H1 (cell line): ENCODE measurements around the gene RELN. TPM values are rescaled to one million over a fixed set of nuclear protein-coding genes. Genes with fewer than 3 reads are reported as not detected.

Source experiments
- CTCF ChIA-PET: fragments of 300-600 bp; sonication (Branson Sonifier 250); formaldehyde crosslinking; loops from one replicate; lab custom pipeline; 2021; ENCODE audit not compliant: partially characterized antibody; lab: Charles Lee
- POLR2A ChIA-PET: fragments of 300-600 bp; sonication (Branson Sonifier 250); formaldehyde crosslinking; loops from one replicate; lab custom pipeline; 2021; ENCODE audit warnings: inconsistent platforms; ENCODE audit not compliant: partially characterized antibody; lab: Charles Lee
- DNase-seq, 2 experiments: peaks; one replicate each; pipeline versions ENCODE4 v3.0.0 to v3.0.0-alpha.2; 2010 to 2022; ENCODE audit warnings: low spot score in 2 of 2, low read depth in 1 of 2, mixed read lengths in 1 of 2
- FAIRE-seq: peaks from 2 replicates; lab custom pipeline; 2011; peaks lifted over from hg19 to GRCh38; lab: Jason Lieb, UNC
- H2AFZ ChIP-seq: 2 replicates; pipeline ENCODE4 v1.8.1; 2012; ENCODE audit warnings: low read length, inconsistent platforms
- H2AK5ac ChIP-seq: 2 replicates; pipeline ENCODE4 v1.6.1; 2013; ENCODE audit warnings: low read depth, low read length
- H2BK120ac ChIP-seq: replicated peaks from 2 replicates; pipeline ENCODE3; 2013; ENCODE audit warnings: low read depth, low read length, inconsistent platforms
- H2BK12ac ChIP-seq: 2 replicates; pipeline ENCODE4 v1.6.1; 2013; ENCODE audit warnings: low read depth, low read length
- H2BK15ac ChIP-seq: 2 replicates; pipeline ENCODE4 v1.6.1; 2013; ENCODE audit warnings: low read length
- H2BK20ac ChIP-seq: 2 replicates; pipeline ENCODE4 v1.6.1; 2013; ENCODE audit warnings: low read length
- H2BK5ac ChIP-seq: 2 replicates; pipeline ENCODE4 v1.6.1; 2013; ENCODE audit warnings: low read depth, low read length
- H3K14ac ChIP-seq: 2 replicates; pipeline ENCODE4 v1.6.1; 2013; ENCODE audit warnings: inconsistent platforms; ENCODE audit not compliant: insufficient read length
- H3K18ac ChIP-seq: 2 replicates; pipeline ENCODE4 v1.6.1; 2013; ENCODE audit warnings: low read length; ENCODE audit errors: extremely low read depth
- H3K23ac ChIP-seq: 2 replicates; pipeline ENCODE4 v1.6.1; 2013; ENCODE audit warnings: inconsistent platforms; ENCODE audit not compliant: insufficient read length
- H3K23me2 ChIP-seq: 2 replicates; pipeline ENCODE4 v1.6.1; 2013; ENCODE audit warnings: low read depth, low read length
- H3K27ac ChIP-seq: 2 replicates; pipeline ENCODE4 v1.6.1; 2011; ENCODE audit warnings: low read depth, low read length, inconsistent platforms
- H3K27me3 ChIP-seq, 4 experiments: replicated peaks in 1 of 4; 1 replicate in 1 of 4; 2 replicates in 3 of 4; pipeline versions ENCODE4 v1.6.1 to v1.8.1; 2011 to 2013; ENCODE audit warnings: low read length in 3 of 4, mild to moderate bottlenecking in 3 of 4, inconsistent platforms in 2 of 4, mixed read lengths in 2 of 4, moderate library complexity in 1 of 4; ENCODE audit not compliant: control insufficient read depth in 3 of 4, insufficient read depth in 3 of 4; ENCODE audit errors: extremely low read depth in 1 of 4
- H3K36me3 ChIP-seq, 4 experiments: 2 replicates each; pipeline versions ENCODE4 v1.6.1 to v1.8.1; 2011 to 2013; ENCODE audit warnings: mild to moderate bottlenecking in 4 of 4, low read length in 3 of 4, moderate library complexity in 2 of 4, control low read depth in 1 of 4, inconsistent platforms in 1 of 4; ENCODE audit not compliant: insufficient read depth in 4 of 4, control insufficient read depth in 2 of 4
- H3K4ac ChIP-seq: replicated peaks from 2 replicates; pipeline ENCODE3; 2013; ENCODE audit warnings: low read length, low read depth, mixed read lengths, inconsistent platforms; ENCODE audit not compliant: insufficient read length
- H3K4me1 ChIP-seq, 4 experiments: replicated peaks in 1 of 4; 1 replicate in 1 of 4; 2 replicates in 3 of 4; pipeline versions ENCODE4 v1.6.1 to v1.8.1; 2011 to 2013; ENCODE audit warnings: low read length in 3 of 4, inconsistent platforms in 2 of 4, mixed read lengths in 1 of 4; ENCODE audit not compliant: insufficient read depth in 4 of 4, control insufficient read depth in 3 of 4
- H3K4me2 ChIP-seq, 2 experiments: 2 replicates each; pipeline versions ENCODE4 v1.6.1 to v1.8.1; 2011 to 2013; ENCODE audit warnings: low read depth in 2 of 2, low read length in 2 of 2, control low read depth in 1 of 2, inconsistent platforms in 1 of 2, mild to moderate bottlenecking in 1 of 2; ENCODE audit not compliant: insufficient read depth in 1 of 2
- H3K4me3 ChIP-seq, 4 experiments: fragments of 200-600, 300-600 bp in 1 of 4; sonication (generic), shearing (Covaris generic), sonication (Bioruptor Twin) in 1 of 4; 2 replicates each; pipeline versions ENCODE4 v1.5.1 to v1.8.1; 2011 to 2016; ENCODE audit warnings: low read length in 4 of 4, low read depth in 3 of 4, control low read depth in 2 of 4, inconsistent platforms in 2 of 4, mild to moderate bottlenecking in 2 of 4, mixed read lengths in 1 of 4, moderate library complexity in 1 of 4; ENCODE audit not compliant: insufficient read depth in 2 of 4; ENCODE audit errors: extremely low read depth in 1 of 4
- H3K56ac ChIP-seq: replicated peaks from 2 replicates; pipeline ENCODE3; 2013; ENCODE audit warnings: low read depth, mild to moderate bottlenecking, mixed read lengths, low read length, inconsistent platforms; ENCODE audit not compliant: insufficient read length
- H3K79me1 ChIP-seq: 2 replicates; pipeline ENCODE4 v1.6.1; 2013; ENCODE audit warnings: low read depth, low read length, control low read depth
- H3K79me2 ChIP-seq, 2 experiments: 2 replicates each; pipeline versions ENCODE4 v1.6.1 to v1.8.1; 2012 to 2013; ENCODE audit warnings: low read length in 2 of 2, mild to moderate bottlenecking in 2 of 2, inconsistent platforms in 1 of 2; ENCODE audit not compliant: insufficient read depth in 2 of 2, control insufficient read depth in 1 of 2
- H3K9ac ChIP-seq, 4 experiments: replicated peaks in 1 of 4; 1 replicate in 1 of 4; 2 replicates in 3 of 4; pipeline versions ENCODE4 v1.6.1 to v1.8.1; 2011 to 2013; ENCODE audit warnings: low read depth in 3 of 4, low read length in 3 of 4, control low read depth in 2 of 4, mild to moderate bottlenecking in 2 of 4, moderate library complexity in 2 of 4, inconsistent platforms in 1 of 4; ENCODE audit errors: extremely low read depth in 1 of 4
- H3K9me3 ChIP-seq, 2 experiments: 2 replicates each; pipeline versions ENCODE4 v1.6.1 to v1.8.1; 2012 to 2013; ENCODE audit warnings: mild to moderate bottlenecking in 2 of 2, moderate library complexity in 2 of 2, control low read depth in 1 of 2, inconsistent platforms in 1 of 2, low read depth in 1 of 2, low read length in 1 of 2, mixed read lengths in 1 of 2; ENCODE audit not compliant: insufficient read depth in 2 of 2
- H4K20me1 ChIP-seq, 2 experiments: replicated peaks in 1 of 2; 2 replicates each; pipeline versions ENCODE3 to v1.8.1; 2011 to 2013; ENCODE audit warnings: inconsistent platforms in 2 of 2, low read length in 2 of 2, mild to moderate bottlenecking in 1 of 2; ENCODE audit not compliant: insufficient read depth in 2 of 2, control insufficient read depth in 1 of 2
- H4K5ac ChIP-seq: 2 replicates; pipeline ENCODE4 v1.6.1; 2013; ENCODE audit warnings: low read length, low read depth, mixed read lengths, inconsistent platforms; ENCODE audit not compliant: insufficient read length
- H4K8ac ChIP-seq: 2 replicates; pipeline ENCODE4 v1.8.0; 2013; ENCODE audit warnings: mild to moderate bottlenecking, moderate library complexity, low read length, inconsistent platforms; ENCODE audit not compliant: insufficient read depth; ENCODE audit errors: extremely low read depth
- H4K91ac ChIP-seq: replicated peaks from 2 replicates; pipeline ENCODE3; 2013; ENCODE audit warnings: low read length, mixed read lengths, inconsistent platforms; ENCODE audit not compliant: insufficient read length
- RXRA ChIP-seq: IDR thresholded peaks from 2 replicates; pipeline ENCODE4 v1.6.1; 2011; ENCODE audit warnings: low read depth, mild to moderate bottlenecking, low read length, moderate library complexity; ENCODE audit not compliant: insufficient read depth
- WGBS, 2 experiments: shearing (Covaris generic) in 1 of 2; methylation state at CpG; one replicate each; pipeline versions ENCODE4 v1.1.6 to v1.1.7; 2013 to 2015; ENCODE audit warnings: low lambda C conversion rate in 2 of 2, mixed read lengths in 2 of 2, inconsistent platforms in 1 of 2, low coverage in 1 of 2, missing lambda C conversion rate in 1 of 2; ENCODE audit not compliant: insufficient replicate concordance in 2 of 2, insufficient coverage in 1 of 2, insufficient read length in 1 of 2; ENCODE audit errors: extremely low coverage in 1 of 2, missing lambda C conversion rate in 1 of 2; 5-methylcytosine and 5-hydroxymethylcytosine counted together
- polyA plus RNA-seq, 7 experiments: library from polyadenylated mRNA; depleted of rRNA in 3 of 7; stranded (reverse) in 5 of 7; unstranded in 2 of 7; fragments of >200 nt in 5 of 7; fragments of 200-250 nt in 2 of 7; gene quantifications; 1 replicate in 5 of 7; 2 replicates in 1 of 7; 4 replicates in 1 of 7; pipeline versions ENCODE4 v1.2.1 to v1.2.3, GENCODE V29; 2011 to 2013; ENCODE audit warnings: missing spikeins in 2 of 7, mixed read lengths in 2 of 7
- total RNA-seq: library from RNA; stranded (reverse); fragmentation: NEBNext Ultra II Directional; extraction: Animal tissue kit (Norgen Biotek cat#: 25700); gene quantifications from 2 replicates; pipeline ENCODE4 v1.2.1, GENCODE V29; 2021

RELN gene
- total and polyA plus RNA-seq, 2 of the 8 experiments (the other 6 are each of a cell fraction or from before 2014, with no cell fraction given), result 0.03 to 0.07 TPM

GRCh38 chr7:104018425-104018824 lies 29.0 kb upstream of the RELN start:
- Histone ChIP-seq H4K20me1 (no peaks in the 10 kb centered on the region), H3K18ac (no peak overlapping the region), H3K4me1 (no peaks in the 10 kb centered on the region), H4K91ac (no peak overlapping the region), H2BK15ac (no peak overlapping the region), H3K23ac (no peak overlapping the region), H3K27me3 (no peaks in the 10 kb centered on the region), H2BK20ac (no peak overlapping the region), H2AFZ (no peak overlapping the region), H3K27ac (no peak overlapping the region), H3K36me3 (no peaks in the 10 kb centered on the region), H3K56ac (no peak overlapping the region), H2BK120ac (no peak overlapping the region), H3K4ac (no peak overlapping the region), H2BK5ac (no peak overlapping the region), H3K79me1 (no peaks in the 10 kb centered on the region), H4K8ac (no peak overlapping the region), H3K4me2 (no peak overlapping the region), H3K23me2 (no peaks in the 10 kb centered on the region), H2AK5ac (no peak overlapping the region), H3K9ac (no peak overlapping the region), H3K79me2 (no peaks in the 10 kb centered on the region), H3K4me3 (no peak overlapping the region), H2BK12ac (no peak overlapping the region), H3K9me3 (no peaks in the 10 kb centered on the region), H3K14ac (no peak overlapping the region), H4K5ac (no peak overlapping the region)
- DNase-seq, result no peak
- ChIA-PET POLR2A (no interaction called here), CTCF (no interaction called here)
- 85% methylated on average over 1 of the region's 1 CpG; no CpG with 5 or more reads in 1 of the 2 experiments for WGBS, 2 experiments
- no peak for TF ChIP-seq RXRA
- no peak for FAIRE-seq
